ENCODE data around the gene AP2A2. TPM values are rescaled to one million over a fixed set of nuclear protein-coding genes. Genes with fewer than 3 reads are reported as not detected.
"Not testable (repeated sequence)": the region's sequence is repeated elsewhere in the genome, so short reads cannot be mapped to it uniquely, and the experiment has no call there.

AP2A2 gene
- total RNA-seq, 2 donors from 2014 or later: 51.6 to 75.1 TPM

DNA sequence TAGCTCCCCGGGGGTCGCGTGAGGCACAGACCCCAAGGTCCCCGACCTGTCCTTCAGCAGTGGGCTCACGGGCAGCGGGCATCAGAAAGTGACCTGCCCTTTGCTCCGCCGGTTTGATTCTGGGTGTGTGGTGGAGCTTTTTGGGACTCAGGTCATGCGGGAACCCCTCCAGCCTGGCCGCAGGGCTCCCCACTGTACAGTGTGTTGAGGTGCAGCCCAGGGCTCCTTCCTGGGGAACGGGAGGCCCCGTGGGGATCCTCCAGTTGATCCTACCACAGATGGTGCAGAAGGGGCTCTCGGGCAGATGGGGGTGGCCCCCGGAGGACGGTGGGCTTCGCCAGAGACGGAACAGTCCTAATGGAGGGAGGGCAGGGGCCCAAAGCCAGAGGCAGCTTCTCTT lies 86.6 kb downstream of the AP2A2 start:
- Mint-ChIP-seq H3K4me3 (no peak overlapping the region), H3K27me3 (no peaks in the 10 kb centered on the region), H3K27ac (no peak overlapping the region), H3K9me3 (peaks cover 9% of the 10 kb centered on the region), H3K36me3 (peaks cover 4% of the 10 kb centered on the region), H3K4me1 (ENCODE audit: low read depth in 2 of 2) (peaks cover 21% of the 10 kb centered on the region in 2 donors)
- ATAC-seq: no peak
- no peak for DNase-seq (ENCODE audit: low spot score)

DNA sequence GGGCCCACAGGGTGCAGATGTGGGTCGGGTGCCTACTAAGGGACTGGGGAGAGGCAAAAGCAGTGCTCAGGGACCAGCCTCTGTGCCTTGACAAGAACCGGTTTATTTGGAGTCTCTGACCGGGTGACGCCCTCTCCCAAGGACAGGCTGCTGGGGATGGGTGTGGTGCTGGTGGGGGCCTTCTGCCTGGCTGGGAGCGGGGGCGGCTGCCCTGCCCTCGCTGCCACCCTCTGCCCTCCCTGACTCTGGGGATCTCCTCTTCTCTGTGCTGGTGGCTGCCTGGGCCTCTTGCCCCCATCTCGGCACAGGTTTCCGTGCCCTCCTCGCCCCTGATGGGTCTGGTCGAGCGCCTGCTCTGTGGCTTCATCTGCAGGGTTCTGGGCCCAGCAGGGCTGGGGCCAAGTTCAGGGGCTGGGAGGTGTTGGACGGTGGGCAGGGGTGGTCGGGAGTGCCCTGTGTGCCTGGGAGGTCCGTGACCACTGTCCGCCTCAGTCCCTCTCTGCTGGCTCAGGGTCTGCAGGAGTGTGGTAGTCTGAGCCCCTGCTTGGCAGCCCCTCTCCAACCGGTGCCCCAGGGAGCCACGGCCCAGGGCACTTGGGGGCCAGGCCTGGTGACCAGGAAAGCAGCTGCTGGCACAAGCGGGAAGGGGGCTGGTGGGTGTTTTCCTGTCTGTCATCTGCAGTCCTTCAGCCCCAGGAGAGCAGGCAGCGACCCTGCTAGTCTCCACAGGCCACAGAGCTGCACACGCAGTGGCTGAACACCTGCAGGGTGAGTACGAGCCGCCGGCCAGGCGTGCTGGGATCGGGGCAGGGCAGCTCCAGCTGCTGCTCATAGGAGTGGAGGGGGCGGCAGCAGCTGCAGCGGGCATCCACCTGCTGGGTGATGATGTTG lies 87.3 kb downstream of the AP2A2 start:
- H3K27me3 Mint-ChIP-seq: no peaks in the 10 kb centered on the region
- DNase-seq (ENCODE audit: low spot score): no peak
- peaks cover 11% of the 10 kb centered on the region for H3K36me3 Mint-ChIP-seq
- H3K4me1 Mint-ChIP-seq (ENCODE audit: low read depth in 2 of 2): peaks cover 27 to 28% of the 10 kb centered on the region in 2 donors
- ATAC-seq: no peak
- no peak overlapping the region for H3K27ac Mint-ChIP-seq
- H3K4me3 Mint-ChIP-seq: no peak overlapping the region
- peaks cover 14% of the 10 kb centered on the region for H3K9me3 Mint-ChIP-seq

DNA sequence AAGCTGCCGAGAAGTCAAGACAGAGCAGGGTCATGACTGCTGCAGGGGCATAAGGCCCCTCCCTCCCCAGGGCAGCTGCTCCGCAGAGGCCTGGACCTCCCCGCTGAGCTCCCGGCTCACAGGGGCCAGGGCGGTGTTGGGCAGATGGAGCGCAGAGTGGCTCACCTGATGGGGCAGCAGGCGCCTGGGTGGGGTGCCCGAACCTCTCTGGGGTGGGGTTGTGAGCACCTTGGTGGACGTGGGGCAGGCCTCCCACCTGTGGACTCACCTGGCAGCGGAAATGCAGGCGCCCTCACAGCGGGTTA lies 87.9 kb downstream of the AP2A2 start:
- Mint-ChIP-seq H3K4me3 (no peak overlapping the region), H3K9me3 (peaks cover 14% of the 10 kb centered on the region), H3K27me3 (peaks cover 0 to 2% of the 10 kb centered on the region in 2 donors), H3K36me3 (peaks cover 11% of the 10 kb centered on the region), H3K4me1 (ENCODE audit: low read depth in 2 of 2) (peaks cover 32 to 34% of the 10 kb centered on the region in 2 donors), H3K27ac (no peak overlapping the region)
- no peak for DNase-seq (ENCODE audit: low spot score)
- ATAC-seq: no peak

DNA sequence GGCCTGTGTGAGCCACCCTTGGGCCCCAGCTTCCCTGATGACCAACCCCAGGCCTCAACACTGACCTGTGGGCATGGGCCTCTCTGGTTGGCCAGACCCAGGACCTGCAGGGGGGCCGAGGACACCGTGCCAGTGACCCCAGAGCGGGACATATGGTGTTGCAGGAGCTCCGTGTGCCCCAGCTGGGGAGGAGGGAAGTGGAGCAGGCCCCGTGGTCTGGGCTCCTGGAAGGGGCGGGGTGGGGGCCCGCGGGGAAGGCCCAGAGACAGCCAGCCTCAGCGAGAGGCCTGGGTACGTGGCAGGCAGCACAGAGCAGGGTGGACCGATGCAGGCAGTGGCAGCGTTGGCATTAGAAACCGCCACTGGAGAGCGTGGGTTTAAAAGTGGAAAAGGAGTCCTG lies 88.6 kb downstream of the AP2A2 start:
- H3K27me3 Mint-ChIP-seq: peaks cover 0 to 2% of the 10 kb centered on the region in 2 donors
- peaks cover 32 to 34% of the 10 kb centered on the region in 2 donors for H3K4me1 Mint-ChIP-seq (ENCODE audit: low read depth in 2 of 2)
- peaks cover 14% of the 10 kb centered on the region for H3K9me3 Mint-ChIP-seq
- peaks cover 11% of the 10 kb centered on the region for H3K36me3 Mint-ChIP-seq
- no peak overlapping the region for H3K4me3 Mint-ChIP-seq
- H3K27ac Mint-ChIP-seq: no peak overlapping the region
- DNase-seq (ENCODE audit: low spot score) (no peak), ATAC-seq (no peak)

DNA sequence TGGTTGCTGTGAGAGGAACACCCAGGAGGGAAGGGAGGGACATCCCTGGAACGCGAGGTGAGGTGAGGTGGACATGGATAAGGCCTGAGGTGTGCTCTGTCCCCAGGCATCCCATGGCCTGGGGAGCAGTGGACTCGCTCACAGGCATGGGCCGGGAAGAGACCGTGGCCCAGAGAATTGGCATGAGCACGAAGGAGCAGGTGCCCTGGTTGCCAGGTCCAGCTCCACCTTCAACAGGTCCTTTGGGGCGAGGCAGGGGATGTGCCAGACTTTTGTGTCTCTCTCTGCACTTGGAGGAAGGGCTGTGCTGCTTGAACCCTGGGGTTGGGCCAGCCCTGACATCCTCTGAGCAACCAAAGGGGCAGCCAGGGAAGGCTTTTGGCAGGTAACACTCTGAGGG lies 89.4 kb downstream of the AP2A2 start:
- no peak overlapping the region for H3K27ac Mint-ChIP-seq
- peaks cover 14% of the 10 kb centered on the region for H3K9me3 Mint-ChIP-seq
- peaks cover 11% of the 10 kb centered on the region for H3K36me3 Mint-ChIP-seq
- DNase-seq (ENCODE audit: low spot score): no peak
- H3K4me3 Mint-ChIP-seq: no peak overlapping the region
- H3K4me1 Mint-ChIP-seq (ENCODE audit: low read depth in 2 of 2): peaks cover 32 to 34% of the 10 kb centered on the region in 2 donors
- H3K27me3 Mint-ChIP-seq: peaks cover 0 to 2% of the 10 kb centered on the region in 2 donors
- ATAC-seq: no peak

DNA sequence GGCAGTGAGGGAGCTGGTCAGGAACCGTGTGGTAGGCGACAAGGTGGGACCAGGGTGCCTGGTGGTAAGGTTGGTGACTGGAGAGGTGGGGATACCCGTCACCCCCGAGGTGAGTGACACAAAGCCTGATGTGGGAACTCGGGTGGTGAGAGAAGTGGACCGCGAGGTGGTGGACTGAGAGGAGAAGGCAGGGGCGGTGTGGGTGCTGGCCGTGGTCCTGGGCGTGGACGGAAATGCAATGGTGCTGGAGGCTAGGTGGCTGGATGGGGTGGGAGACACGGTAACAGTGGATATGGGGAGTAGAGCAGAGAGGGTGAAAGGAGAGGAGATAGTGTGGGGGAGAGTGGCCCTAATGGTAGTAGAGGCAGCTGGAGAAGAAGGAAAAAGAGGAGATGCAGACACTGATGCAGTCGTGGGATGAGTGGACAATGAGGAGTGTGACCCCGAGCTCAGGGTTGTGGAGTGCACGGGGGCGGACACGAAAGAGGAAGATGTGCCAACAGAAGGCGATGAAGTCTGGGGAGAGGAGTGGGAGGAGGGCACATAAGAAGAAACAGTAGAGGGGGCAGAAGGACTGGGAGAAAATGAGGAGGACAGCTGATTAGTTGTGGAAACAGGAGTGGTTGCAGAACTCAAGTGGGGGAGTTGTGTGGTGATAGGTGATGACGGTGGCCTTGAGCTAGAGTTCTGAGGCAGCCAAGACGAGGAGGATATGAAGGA lies 90.3 kb downstream of the AP2A2 start:
- peaks cover 11% of the 10 kb centered on the region for H3K36me3 Mint-ChIP-seq
- no peak overlapping the region for H3K27ac Mint-ChIP-seq
- H3K27me3 Mint-ChIP-seq: peaks cover 0 to 2% of the 10 kb centered on the region in 2 donors
- peak overlapping the region; percentile 42 for H3K4me3 Mint-ChIP-seq
- DNase-seq (ENCODE audit: low spot score) (no peak), ATAC-seq (no peak)
- H3K9me3 Mint-ChIP-seq: peaks cover 14% of the 10 kb centered on the region
- H3K4me1 Mint-ChIP-seq (ENCODE audit: low read depth in 2 of 2): peaks cover 32 to 34% of the 10 kb centered on the region in 2 donors

DNA sequence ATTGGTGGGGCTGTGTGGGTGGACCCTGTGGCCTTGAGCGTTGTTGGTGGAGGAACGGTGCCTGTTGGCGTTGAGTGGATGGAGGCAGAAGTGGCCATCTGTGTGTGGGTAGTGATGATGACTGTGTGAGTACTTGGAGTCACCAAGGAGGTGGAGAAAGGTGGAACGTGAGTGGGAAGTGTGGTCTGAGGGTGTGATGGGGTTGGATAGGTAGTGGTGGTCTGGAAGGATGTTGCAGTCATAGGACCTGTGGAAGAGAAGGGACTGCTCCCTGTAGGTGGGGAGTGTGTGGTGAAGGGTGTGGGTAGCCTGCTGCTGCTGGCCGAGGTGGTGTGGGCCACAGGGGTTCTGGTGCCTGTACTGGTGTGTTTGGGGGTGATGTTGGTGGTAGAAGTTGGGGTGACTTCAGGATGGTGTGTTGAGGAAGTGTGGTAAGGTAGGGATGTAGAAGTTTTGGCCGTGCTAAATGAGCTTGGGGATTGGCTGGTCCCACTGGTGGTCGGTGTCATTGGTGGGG lies 91.0 kb downstream of the AP2A2 start:
- Mint-ChIP-seq H3K9me3 (peaks cover 14% of the 10 kb centered on the region), H3K27ac (peak overlapping the region in 1 of 2 donors; percentile 2), H3K36me3 (peaks cover 11% of the 10 kb centered on the region), H3K4me1 (ENCODE audit: low read depth in 2 of 2) (peaks cover 32 to 34% of the 10 kb centered on the region in 2 donors), H3K4me3 (peak overlapping the region; percentile 42)
- peak; percentile 31 to 64 for ATAC-seq
- not testable (repeated sequence) for H3K27me3 Mint-ChIP-seq; DNase-seq (ENCODE audit: low spot score)

DNA sequence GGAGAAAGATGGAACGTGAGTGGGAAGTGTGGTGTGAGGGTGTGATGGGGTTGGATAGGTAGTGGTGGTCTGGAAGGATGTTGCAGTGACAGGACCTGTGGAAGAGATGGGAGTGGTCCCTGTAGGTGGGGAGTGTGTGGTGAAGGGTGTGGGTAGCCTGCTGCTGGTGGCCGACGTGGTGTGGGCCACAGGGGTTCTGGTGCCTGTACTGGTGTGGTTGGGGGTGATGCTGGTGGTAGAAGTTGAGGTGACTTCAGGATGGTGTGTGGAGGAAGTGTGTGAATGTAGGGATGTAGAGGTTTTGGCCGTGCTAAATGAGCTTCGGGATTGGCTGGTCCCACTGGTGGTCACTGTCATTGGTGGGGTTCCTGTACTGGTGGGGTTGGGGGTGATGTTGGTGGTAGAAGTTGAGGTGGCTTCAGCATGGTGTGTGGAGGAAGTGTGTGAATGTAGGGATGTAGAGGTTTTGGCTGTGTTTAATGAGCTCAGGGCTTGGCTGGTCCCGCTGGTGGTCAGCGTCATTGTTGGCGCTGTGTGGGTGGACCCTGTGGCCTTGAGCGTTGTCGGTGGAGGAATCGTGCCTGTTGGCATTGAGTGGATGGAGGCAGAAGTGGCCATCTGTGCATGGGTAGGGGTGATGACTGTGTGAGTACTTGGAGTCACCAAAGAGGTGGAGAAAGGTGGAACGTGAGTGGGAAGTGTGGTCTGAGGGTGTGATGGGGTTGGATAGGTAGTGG lies 91.8 kb downstream of the AP2A2 start:
- Mint-ChIP-seq H3K27me3 (peaks cover 0 to 2% of the 10 kb centered on the region in 2 donors), H3K4me3 (peak overlapping the region; percentile 42), H3K4me1 (ENCODE audit: low read depth in 2 of 2) (peaks cover 32 to 34% of the 10 kb centered on the region in 2 donors), H3K27ac (peak overlapping the region in 1 of 2 donors; percentile 2), H3K9me3 (peaks cover 14% of the 10 kb centered on the region), H3K36me3 (peaks cover 11% of the 10 kb centered on the region)
- no peak for DNase-seq (ENCODE audit: low spot score)
- peak in 1 of 2 donors; percentile 37 for ATAC-seq

DNA sequence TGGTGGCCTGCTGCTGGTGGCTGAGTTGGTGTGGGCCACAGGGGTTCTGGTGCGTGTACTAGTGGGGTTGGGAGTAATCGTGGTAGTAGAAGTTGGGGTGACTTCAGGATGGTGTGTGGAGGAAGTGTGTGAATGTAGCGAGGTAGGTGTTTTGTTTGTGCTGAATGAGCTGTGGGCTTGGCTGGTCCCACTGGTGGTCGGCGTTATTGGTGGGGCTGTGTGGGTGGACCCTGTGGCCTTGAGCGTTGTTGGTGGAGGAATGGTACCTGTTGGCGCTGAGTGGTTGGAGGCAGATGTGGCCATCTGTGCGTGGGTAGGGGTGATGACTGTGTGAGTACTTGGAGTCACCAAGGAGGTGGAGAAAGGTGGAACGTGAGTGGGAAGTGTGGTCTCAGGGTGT lies 92.4 kb downstream of the AP2A2 start:
- no peak overlapping the region for H3K4me3 Mint-ChIP-seq
- ATAC-seq: no peak
- peaks cover 0 to 2% of the 10 kb centered on the region in 2 donors for H3K27me3 Mint-ChIP-seq
- H3K36me3 Mint-ChIP-seq: peaks cover 11% of the 10 kb centered on the region
- no peak for DNase-seq (ENCODE audit: low spot score)
- H3K27ac Mint-ChIP-seq: no peak overlapping the region
- H3K4me1 Mint-ChIP-seq (ENCODE audit: low read depth in 2 of 2): peaks cover 38 to 39% of the 10 kb centered on the region in 2 donors
- peaks cover 14% of the 10 kb centered on the region for H3K9me3 Mint-ChIP-seq

DNA sequence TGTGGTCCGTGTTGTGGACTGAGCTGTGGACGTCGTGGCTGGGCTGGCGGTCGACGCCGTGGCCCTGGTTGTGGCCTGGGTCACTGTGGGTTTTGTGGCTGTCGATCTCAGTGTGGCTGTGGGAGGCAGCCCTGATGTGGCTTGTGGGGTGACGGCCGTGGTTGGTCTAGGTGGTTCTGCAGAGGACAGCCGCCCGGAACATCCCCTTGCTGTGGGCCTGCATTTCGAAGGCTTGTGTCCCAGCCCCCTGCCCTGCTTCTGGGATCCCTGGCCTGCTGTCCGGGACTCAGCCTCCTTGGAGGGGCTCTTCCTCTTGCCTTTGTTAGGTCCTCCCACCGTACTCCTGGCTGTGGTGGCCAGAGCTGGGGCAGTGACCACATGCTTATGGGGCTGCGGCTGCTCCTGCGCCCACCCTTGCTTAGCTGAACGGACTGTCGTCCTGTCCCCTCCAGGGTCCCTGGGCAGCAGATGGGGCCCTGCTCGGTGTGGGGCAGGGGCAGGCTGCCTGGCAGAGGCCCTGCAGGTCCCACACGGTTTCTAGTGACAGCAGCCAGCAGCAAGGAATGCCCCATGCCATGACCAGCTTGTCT lies 93.7 kb downstream of the AP2A2 start:
- ATAC-seq: no peak
- Mint-ChIP-seq H3K4me1 (ENCODE audit: low read depth in 2 of 2) (peaks cover 39 to 40% of the 10 kb centered on the region in 2 donors), H3K9me3 (peaks cover 14% of the 10 kb centered on the region)

DNA sequence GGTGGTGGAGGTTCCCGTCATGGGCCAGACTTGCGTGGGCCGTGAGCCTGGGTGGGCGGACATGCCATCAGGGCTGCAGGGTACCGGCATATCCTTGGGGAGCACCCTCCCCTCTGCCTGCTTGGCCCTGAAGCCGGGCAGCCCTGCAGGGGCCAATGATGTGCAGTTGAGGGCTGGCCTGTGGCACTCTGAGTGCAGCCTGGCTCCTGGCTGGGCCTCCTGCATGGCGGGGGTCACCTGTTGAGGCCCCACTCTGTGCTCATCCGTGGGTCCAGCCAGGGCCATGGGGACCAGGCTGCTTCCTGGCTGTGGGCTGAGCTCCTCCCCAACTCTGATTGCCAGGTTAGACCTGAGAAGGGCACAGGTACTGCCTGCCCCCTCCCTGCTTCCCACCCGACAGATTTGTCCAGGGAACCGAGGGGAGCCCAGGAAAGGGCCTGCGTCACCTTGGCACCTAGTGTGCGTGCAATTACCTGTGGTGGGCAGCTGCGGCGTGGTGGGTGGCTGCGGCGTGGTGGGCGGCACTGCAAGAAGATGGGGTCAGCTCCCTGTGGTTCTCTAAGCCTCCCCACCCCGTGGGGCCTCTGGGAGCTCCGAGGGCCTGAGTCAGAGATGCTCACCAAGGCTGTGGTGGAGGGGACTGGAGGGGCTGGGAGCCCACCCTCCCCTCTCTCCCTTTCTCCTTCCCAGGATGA lies 94.7 kb downstream of the AP2A2 start:
- Mint-ChIP-seq H3K4me3 (no peak overlapping the region), H3K27ac (no peak overlapping the region), H3K36me3 (peaks cover 11% of the 10 kb centered on the region), H3K9me3 (peaks cover 14% of the 10 kb centered on the region), H3K4me1 (ENCODE audit: low read depth in 2 of 2) (peaks cover 38% of the 10 kb centered on the region in 2 donors), H3K27me3 (peaks cover 0 to 2% of the 10 kb centered on the region in 2 donors)
- DNase-seq (ENCODE audit: low spot score): no peak
- no peak for ATAC-seq

More for the DNA sequence above, 93.7 kb downstream of the AP2A2 start:
- H3K4me3 Mint-ChIP-seq: no peak overlapping the region
- no peak for DNase-seq (ENCODE audit: low spot score)
- no peak overlapping the region for H3K27ac Mint-ChIP-seq
- H3K27me3 Mint-ChIP-seq: peaks cover 0 to 2% of the 10 kb centered on the region in 2 donors
- H3K36me3 Mint-ChIP-seq: peaks cover 11% of the 10 kb centered on the region

DNA sequence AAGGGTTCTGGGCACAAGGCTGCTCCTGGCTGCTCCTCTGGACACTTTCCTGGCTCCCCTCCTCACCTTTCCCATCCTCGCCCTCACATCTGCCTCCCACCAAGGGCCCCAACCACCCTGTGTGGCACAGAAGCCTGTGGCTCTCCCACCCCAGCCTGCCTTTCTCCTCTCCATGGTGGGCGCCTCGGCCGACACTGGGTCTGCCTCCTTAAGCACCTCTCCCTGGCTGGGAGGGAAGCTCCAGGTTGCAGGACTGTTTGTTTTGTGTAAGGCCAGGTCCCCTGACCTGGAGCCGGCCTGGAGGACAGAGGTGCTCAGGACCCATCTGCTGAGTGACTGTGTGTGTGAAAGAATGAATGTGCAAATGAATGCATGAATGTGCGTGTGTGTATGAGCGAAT lies 96.7 kb downstream of the AP2A2 start:
- Mint-ChIP-seq H3K36me3 (peaks cover 6% of the 10 kb centered on the region), H3K27me3 (peaks cover 0 to 2% of the 10 kb centered on the region in 2 donors), H3K4me3 (no peak overlapping the region), H3K9me3 (peaks cover 4% of the 10 kb centered on the region), H3K27ac (no peak overlapping the region), H3K4me1 (ENCODE audit: low read depth in 2 of 2) (peaks cover 17 to 18% of the 10 kb centered on the region in 2 donors)
- DNase-seq (ENCODE audit: low spot score): no peak
- ATAC-seq: no peak

Data from natural killer cell treated with Interleukin-12 subunit alpha and Interleukin-12 subunit beta and Interleukin-15 and Interleukin-18, amount 100 ng/mL, for 72 hours (primary cell).